Globus pallidus (tissue), 1 donor: ENCODE data around the gene LAMC2.
"Not testable (repeated sequence)": the region's sequence is repeated elsewhere in the genome, so short reads cannot be mapped to it uniquely, and the experiment has no call there.

ENCODE experiments used
- DNase-seq: peaks from one replicate; pipeline ENCODE4 v3.0.0-alpha.2; 2015; ENCODE audit warnings: low spot score

LAMC2 gene

GRCh38 chr1:183185941-183186490 lies at the start of gene LAMC2:
Gene LAMC2 (plus strand): TSS chr1:183186264. CDS start chr1:183186353, 89 bp downstream.
- DNase-seq, result no peak

- no peak for DNase-seq
Observed at GRCh38 chr1:183137782-183138181, 48.3 kb upstream of the LAMC2 start.

- no peak for DNase-seq
Observed at GRCh38 chr1:183138301-183138700, 47.8 kb upstream of the LAMC2 start.

DNA sequence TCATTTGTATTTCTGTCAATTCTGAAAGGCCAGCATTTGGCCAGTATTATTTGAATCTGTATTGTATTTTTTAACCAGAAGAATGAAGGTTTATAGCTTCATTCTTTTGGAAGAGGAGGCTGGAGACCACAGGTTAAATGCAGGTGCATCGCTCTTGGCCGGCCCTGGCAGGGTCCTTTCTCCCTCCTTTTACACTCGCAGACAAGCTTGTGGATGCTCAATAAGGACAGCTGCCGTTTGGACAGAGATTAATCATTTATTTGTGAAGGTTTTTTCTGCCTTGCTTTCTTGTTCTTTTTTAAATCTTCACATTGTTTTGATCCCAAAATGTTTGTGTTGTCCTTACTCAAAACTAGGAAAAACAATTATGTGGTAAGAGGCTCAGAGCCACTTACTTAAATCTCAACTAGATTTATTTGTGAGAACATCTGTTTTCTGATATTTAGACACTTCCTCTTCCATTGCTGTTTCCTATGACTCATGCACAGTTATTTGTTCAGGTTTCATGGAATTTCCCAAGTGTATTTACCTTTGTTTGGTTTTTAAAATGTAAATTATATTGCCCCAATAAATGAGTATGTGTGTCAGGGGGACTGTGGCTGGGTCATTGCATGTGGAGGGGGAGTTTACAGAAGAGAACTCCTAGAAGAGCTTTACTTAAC lies 46.7 kb upstream of the LAMC2 start:
- no peak for DNase-seq

DNA sequence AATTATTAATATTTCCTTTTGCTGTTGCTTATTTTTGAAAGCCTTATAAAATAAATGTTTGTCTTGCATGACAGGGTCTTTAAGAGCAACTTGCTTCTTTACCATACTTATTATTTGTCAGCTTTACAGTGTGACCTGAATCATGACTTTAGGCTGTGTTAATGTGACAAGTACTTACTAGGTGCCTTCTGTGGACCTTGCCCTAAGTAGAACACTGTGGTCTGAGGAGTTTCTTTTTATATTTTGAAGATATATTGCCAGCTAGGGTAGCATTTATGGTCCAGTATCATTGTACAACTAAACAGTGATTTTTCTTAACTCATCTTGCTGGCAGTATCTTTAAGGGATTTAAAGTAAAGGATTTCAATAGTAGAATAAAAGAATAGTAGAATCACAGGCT lies 45.4 kb upstream of the LAMC2 start:
- DNase-seq, result no peak

DNA sequence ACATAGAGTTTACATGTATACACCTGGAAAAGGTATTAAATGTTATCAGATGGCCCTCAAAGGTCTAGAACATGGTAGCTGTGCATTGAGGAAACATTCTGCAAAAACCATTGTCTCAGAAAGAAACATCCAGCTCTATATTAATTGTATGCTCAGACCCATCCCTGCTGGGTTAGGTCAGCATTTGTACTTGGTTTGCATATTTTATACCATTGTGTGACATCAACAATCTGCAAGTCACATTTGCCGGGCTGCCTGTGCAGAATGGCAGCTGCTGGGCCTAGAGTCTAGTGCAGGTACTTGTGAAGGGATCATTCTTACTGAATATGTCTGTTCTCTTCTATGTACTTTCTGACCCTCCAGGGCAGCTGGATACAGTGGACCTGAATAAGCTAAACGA lies 43.9 kb upstream of the LAMC2 start:
- no peak for DNase-seq

DNA sequence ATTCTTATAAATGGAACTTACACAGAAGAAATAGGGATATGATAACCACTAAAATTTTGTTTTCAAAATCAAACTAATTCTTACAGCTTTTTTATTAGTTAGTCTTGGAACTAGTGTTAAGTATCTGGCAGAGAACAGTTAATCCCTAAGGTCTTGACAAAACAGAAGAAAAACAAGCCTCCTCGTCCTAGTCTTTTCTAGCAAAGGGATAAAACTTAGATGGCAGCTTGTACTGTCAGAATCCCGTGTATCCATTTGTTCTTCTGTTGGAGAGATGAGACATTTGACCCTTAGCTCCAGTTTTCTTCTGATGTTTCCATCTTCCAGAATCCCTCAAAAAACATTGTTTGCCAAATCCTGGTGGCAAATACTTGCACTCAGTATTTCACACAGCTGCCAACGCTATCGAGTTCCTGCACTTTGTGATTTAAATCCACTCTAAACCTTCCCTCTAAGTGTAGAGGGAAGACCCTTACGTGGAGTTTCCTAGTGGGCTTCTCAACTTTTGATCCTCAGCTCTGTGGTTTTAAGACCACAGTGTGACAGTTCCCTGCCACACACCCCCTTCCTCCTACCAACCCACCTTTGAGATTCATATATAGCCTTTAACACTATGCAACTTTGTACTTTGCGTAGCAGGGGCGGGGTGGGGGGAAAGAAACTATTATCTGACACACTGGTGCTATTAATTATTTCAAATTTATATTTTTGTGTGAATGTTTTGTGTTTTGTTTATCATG lies 42.3 kb upstream of the LAMC2 start:
- DNase-seq, result no peak

DNA sequence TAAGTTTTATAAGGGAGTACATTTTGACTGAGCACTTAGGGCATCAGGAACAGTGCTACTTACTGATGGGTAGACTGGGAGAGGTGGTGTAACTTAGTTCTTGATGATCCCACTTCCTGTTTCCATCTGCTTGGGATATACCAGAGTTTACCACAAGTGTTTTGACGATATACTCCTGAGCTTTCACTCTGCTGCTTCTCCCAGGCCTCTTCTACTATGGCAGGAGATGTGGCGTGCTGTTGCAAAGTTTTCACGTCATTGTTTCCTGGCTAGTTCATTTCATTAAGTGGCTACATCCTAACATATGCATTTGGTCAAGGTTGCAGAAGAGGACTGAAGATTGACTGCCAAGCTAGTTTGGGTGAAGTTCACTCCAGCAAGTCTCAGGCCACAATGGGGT lies 41.3 kb upstream of the LAMC2 start:
- no peak for DNase-seq

- DNase-seq, result no peak
Observed at GRCh38 chr1:183147735-183148134, 38.3 kb upstream of the LAMC2 start.

DNA sequence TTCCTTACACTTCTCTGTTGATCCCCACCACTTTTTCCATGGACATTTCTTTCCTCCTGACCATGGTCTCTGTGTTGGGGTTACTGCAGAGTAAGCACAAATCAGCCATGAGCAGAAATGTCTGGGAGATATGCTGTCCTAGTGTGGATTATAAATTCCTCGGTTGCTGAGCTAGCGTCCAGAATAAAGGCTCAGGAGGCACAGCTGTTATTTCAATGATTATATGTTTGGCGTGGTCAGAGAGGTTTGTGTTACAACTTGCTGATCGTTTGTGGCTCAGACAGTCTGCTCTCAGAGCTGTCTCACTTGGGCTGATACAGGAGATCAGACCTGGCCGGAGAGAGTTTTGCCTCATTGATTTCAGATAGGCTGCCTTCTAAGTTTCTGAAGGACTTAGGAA lies 37.5 kb upstream of the LAMC2 start:
- no peak for DNase-seq

DNA sequence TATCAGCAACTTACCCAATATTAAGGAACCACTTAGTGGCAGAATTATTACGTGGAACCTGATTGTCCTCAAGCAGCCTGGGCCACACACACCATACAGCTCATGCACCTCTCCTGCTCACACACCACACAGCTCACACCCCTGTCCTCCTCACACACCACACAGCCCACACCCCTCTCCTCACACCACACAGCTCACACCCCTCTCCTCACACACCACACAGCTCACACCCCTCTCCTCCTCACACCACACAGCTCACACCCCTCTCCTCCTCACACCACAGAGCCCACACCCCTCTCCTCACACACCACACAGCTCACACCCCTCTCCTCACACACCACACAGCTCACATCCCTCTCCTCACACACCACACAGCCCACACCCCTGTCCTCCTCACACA lies 36.8 kb upstream of the LAMC2 start:
- no peak for DNase-seq

- not testable (repeated sequence) for DNase-seq
Observed at GRCh38 chr1:183150032-183150431, 36.0 kb upstream of the LAMC2 start.

- DNase-seq, result no peak
Observed at GRCh38 chr1:183150445-183150844, 35.6 kb upstream of the LAMC2 start.

- DNase-seq, result no peak
Observed at GRCh38 chr1:183152180-183152579, 33.9 kb upstream of the LAMC2 start.

DNA sequence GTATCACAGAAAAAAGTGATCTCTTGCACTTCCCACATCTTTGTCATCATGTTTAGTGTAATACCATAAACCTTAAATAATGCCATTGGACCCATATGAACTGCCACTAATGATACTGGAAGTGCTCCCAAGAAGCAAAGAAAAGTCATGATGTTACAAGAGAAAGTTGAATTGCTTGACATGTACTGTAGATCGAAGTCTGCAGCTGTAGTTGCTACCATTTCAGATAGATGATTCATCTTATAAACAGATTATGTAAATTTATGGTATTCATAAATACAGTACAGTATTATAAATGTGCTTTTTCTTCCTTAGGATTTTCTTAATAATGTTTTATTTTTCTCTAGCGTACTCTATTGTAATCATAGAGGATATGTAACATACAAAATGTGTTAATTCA lies 30.1 kb upstream of the LAMC2 start:
- no peak for DNase-seq

GRCh38 chr1:183159960-183160359 lies 26.1 kb upstream of the LAMC2 start:
- no peak for DNase-seq

- no peak for DNase-seq
Observed at GRCh38 chr1:183161391-183161790, 24.7 kb upstream of the LAMC2 start.

GRCh38 chr1:183163316-183163715 lies 22.7 kb upstream of the LAMC2 start:
- DNase-seq, result no peak

GRCh38 chr1:183164340-183164739 lies 21.7 kb upstream of the LAMC2 start:
- DNase-seq, result no peak

GRCh38 chr1:183164963-183165362 lies 21.1 kb upstream of the LAMC2 start:
- no peak for DNase-seq

- DNase-seq, result no peak
Observed at GRCh38 chr1:183165456-183165855, 20.6 kb upstream of the LAMC2 start.

DNA sequence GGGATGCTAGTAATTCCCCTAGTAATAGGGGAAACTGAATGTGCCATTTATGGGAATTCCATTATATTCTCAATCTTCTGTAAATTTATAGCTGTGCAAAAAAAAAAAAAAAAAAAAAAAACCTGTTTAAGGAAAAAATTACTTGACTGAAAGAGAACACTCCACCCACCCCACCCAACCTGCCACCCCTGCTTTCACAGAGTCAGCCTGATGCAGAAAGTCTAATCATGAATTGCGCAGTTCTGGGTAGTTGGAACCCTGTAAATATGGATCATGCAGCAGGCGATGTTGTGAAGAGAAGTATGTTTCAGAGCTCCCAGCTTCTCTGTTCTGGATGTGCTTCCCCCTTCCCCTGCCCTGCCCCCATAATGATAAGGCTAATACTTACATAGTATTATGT lies 19.6 kb upstream of the LAMC2 start:
- DNase-seq, result no peak

DNA sequence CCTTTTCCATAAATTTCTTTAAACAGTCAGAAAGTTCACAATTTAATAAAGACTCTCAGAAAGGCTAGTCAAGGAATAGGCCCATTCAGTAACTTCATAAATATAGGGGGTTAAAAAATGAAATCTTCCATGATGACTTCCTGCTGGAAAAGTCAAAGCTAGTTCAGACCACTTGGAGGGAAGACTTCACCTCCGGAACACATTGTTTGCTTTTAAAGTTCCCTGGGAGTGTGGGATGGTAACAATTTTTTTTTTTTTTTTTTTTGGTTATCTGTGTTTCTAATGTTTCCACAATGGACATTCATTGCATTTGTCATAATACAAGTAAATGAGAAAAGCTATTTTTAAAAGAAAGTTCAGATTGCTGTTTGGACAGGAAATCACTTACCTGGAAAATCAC lies 18.4 kb upstream of the LAMC2 start:
- DNase-seq, result no peak

DNA sequence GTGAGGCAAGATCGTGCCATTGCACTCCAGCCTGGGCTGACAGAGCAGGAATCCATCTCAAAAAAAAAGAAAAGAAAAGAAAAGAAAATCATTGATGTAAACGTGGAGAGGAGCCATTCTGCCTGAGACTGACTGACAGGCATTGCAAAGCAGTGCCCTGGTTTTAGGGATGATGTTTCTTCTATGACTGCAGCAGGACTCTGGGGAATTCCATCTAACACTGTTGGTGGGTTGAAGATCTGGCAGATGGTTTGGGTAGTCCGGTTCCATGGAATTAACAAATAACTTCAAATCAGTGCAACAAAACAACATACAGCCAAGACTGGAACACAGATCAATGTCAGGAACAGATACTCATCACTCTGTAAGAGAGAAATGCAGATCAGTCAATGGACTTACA lies 17.8 kb upstream of the LAMC2 start:
- no peak for DNase-seq
